ENCODE results near the gene SREBF2. TPM values are rescaled to one million over a fixed set of nuclear protein-coding genes. Genes with fewer than 3 reads are reported as not detected.

SREBF2 gene
- total and polyA plus RNA-seq, 3 experiments from 2014 or later, result 24.5 to 87.1 (median 85.1) TPM

DNA sequence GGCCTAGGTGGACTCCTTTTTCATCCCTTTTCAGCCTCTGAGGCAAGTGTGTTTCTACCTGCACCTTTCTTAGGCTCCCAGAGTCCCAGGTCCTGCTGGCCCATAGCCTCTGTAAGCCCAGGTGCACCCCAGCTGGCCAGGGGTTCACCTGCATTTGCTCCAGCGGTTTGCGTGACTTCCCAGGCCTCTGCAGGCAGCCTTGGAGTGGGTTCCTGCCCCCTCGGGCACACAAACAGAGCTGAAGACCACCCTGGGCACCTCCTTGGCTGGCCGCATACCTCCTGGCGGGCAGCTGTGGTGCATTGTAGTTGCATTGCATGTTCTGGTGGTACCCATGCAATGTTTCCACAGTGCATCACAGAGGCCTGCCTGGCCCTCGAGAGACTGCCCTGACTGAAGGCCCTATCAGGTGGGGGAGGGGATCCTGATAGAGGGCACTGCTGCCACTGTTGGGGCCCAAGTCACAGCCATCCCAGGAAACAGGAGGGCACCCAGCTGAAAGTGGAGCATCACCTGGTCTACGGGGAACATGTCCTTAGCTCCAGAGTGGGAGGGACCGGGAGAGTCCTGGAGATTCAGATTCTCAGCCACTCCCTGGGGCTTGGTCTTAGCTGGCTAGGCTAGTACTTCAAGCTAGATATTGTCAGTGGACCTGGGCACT lies 67.9 kb downstream of the SREBF2 start:
- Mint-ChIP-seq H3K9me3 (no peaks in the 10 kb centered on the region), H3K4me1 (peaks cover 0 to 3% (median 0%) of the 10 kb centered on the region in 3 donors), H3K4me3 (no peak overlapping the region), H3K36me3 (peaks cover 0 to 82% (median 11%) of the 10 kb centered on the region in 3 donors), H3K27ac (peak overlapping the region in 1 of 8 donors; percentile 82), H3K27me3 (no peaks in the 10 kb centered on the region)
- Histone ChIP-seq H3K9me3 (ENCODE audit: low read length) (no peaks in the 10 kb centered on the region), H3K36me3 (ENCODE audit: insufficient read depth, low read length) (peaks cover 29% of the 10 kb centered on the region), H3K4me1 (ENCODE audit: insufficient read depth, low read length) (no peaks in the 10 kb centered on the region), H3K27ac (ENCODE audit: low read depth, low read length) (no peak overlapping the region), H3K4me3 (ENCODE audit: low read length) (no peak overlapping the region), H3K27me3 (ENCODE audit: insufficient read depth, low read length, poor library complexity, severe bottlenecking) (no peaks in the 10 kb centered on the region)
- POLR2A ChIA-PET, result no interaction called here
- DNase-seq, result no peak
- CTCF ChIA-PET, result interaction anchor here (0.8 to 2.1 kb wide), 2 partner anchors 25 to 154 kb away, joined by 4 read pairs; no protein-coding TSS in a partner anchor

DNA sequence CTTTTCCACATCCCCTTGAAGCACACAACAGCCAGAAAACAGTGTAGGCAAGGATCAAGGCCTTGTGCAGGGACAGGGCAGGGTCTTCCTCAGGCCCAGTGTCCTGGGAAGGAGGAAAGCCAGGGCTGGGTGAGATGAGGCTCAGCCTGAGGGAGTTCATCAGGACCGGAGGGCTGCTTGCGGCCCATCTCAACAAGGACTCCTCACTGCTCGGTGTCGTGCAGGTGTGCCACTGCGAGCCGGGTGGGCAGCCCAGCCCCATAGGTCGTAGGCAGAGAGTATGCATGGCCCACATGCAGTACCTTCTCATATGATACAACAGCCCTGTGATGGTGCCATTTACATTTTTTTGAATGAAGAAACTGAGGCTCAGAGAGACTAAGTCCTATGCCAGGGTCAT lies 69.1 kb downstream of the SREBF2 start:
- Histone ChIP-seq H3K9me3 (ENCODE audit: low read length) (no peaks in the 10 kb centered on the region), H3K27me3 (ENCODE audit: insufficient read depth, low read length, poor library complexity, severe bottlenecking) (no peaks in the 10 kb centered on the region), H3K4me3 (ENCODE audit: low read length) (no peak overlapping the region), H3K4me1 (ENCODE audit: insufficient read depth, low read length) (no peaks in the 10 kb centered on the region), H3K36me3 (ENCODE audit: insufficient read depth, low read length) (peaks cover 25% of the 10 kb centered on the region), H3K27ac (ENCODE audit: low read depth, low read length) (no peak overlapping the region)
- no peaks in the 10 kb centered on the region for H3K27me3 Mint-ChIP-seq
- peak overlapping the region in 3 of 8 donors; percentile 1 to 69 (median 33) for H3K27ac Mint-ChIP-seq
- H3K9me3 Mint-ChIP-seq, result no peaks in the 10 kb centered on the region
- peaks cover 0 to 74% (median 9%) of the 10 kb centered on the region in 3 donors for H3K36me3 Mint-ChIP-seq
- DNase-seq, result no peak
- ChIA-PET CTCF (interaction anchor here (0.7 to 2.1 kb wide), 2 partner anchors 22 to 24 kb away, joined by 3 to 4 read pairs; no protein-coding TSS in a partner anchor), POLR2A (no interaction called here)
- H3K4me3 Mint-ChIP-seq, result no peak overlapping the region
- peaks cover 0 to 1% (median 0%) of the 10 kb centered on the region in 3 donors for H3K4me1 Mint-ChIP-seq

- H3K4me3 ChIP-seq (ENCODE audit: low read length), result no peak overlapping the region
- peaks cover 16% of the 10 kb centered on the region for H3K36me3 ChIP-seq (ENCODE audit: insufficient read depth, low read length)
- H3K27me3 Mint-ChIP-seq, result no peaks in the 10 kb centered on the region
- H3K27ac Mint-ChIP-seq, result peak overlapping the region in 1 of 8 donors; percentile 24
- H3K4me1 Mint-ChIP-seq, result peaks cover 6 to 7% (median 6%) of the 10 kb centered on the region in 3 donors
- H3K9me3 ChIP-seq (ENCODE audit: low read length), result no peaks in the 10 kb centered on the region
- H3K27ac ChIP-seq (ENCODE audit: low read depth, low read length), result no peak overlapping the region
- no peaks in the 10 kb centered on the region for H3K27me3 ChIP-seq (ENCODE audit: insufficient read depth, low read length, poor library complexity, severe bottlenecking)
- H3K36me3 Mint-ChIP-seq, result peaks cover 0 to 65% (median 6%) of the 10 kb centered on the region in 3 donors
- no peaks in the 10 kb centered on the region for H3K9me3 Mint-ChIP-seq
- no peak for DNase-seq
- H3K4me1 ChIP-seq (ENCODE audit: insufficient read depth, low read length), result peaks cover 3% of the 10 kb centered on the region
- no peak overlapping the region for H3K4me3 Mint-ChIP-seq
- ChIA-PET POLR2A (no interaction called here), CTCF (interaction anchor here (0.8 to 1.4 kb wide), 3 partner anchors 17 to 205 kb away, joined by 3 to 4 read pairs (median 3); no protein-coding TSS in a partner anchor)
These were observed 70.1 kb downstream of the SREBF2 start for GRCh38 chr22:41902932-41903421.

DNA sequence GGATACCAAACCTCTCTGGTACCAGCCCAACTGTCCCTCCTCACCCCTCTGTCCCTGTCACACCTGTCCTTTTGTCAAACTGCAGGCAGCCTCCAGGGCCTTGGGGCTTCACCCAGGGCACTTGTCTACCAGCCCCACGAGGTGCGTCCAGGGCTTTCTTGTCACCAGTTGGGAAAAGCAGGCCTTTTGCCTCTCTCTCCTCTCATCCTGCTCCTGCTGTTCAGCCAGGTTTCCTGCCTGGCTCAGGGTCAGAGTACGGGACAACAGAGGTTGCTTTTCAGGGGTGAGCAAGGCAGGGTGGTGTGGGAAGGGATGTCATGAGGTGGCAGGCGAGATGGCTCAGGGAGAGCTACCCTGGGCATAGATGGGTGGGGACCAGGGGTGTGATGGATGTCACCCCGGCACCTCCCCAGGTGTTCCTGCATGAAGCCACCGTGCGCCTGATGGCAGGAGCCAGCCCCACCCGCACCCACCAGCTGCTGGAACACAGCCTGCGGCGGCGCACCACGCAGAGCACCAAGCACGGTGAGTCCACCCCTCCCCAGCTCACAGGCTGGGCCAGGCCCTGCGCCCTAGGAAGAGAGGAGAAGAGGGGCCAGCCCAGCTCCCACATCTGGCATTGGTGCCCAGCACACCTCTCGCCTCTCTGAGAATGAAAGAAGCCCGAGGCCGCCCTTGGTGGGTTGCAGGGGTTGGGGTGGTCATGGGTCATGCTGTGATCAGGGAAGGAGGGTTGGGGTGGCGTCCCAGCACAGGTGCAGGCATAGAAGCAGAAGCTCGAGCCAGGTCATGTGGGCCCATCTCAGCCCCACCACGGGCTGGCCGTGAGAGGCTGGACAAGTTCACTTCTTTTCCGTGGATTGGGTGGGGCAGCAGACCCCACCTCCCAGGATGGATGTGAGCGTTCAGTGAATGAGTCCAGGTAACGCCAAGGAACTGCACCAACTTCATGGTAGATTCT lies 71.8 kb downstream of the SREBF2 start:
- Histone ChIP-seq H3K4me3 (ENCODE audit: low read length) (no peak overlapping the region), H3K9me3 (ENCODE audit: low read length) (no peaks in the 10 kb centered on the region), H3K4me1 (ENCODE audit: insufficient read depth, low read length) (peaks cover 20% of the 10 kb centered on the region), H3K27me3 (ENCODE audit: insufficient read depth, low read length, poor library complexity, severe bottlenecking) (peaks cover 6% of the 10 kb centered on the region), H3K36me3 (ENCODE audit: insufficient read depth, low read length) (peaks cover 5% of the 10 kb centered on the region), H3K27ac (ENCODE audit: low read depth, low read length) (no peak overlapping the region)
- Mint-ChIP-seq H3K27ac (no peak overlapping the region), H3K4me1 (peaks cover 19 to 22% (median 20%) of the 10 kb centered on the region in 3 donors), H3K27me3 (peaks cover 0 to 5% of the 10 kb centered on the region in 2 donors), H3K36me3 (peaks cover 0 to 48% (median 3%) of the 10 kb centered on the region in 3 donors), H3K4me3 (no peak overlapping the region), H3K9me3 (no peaks in the 10 kb centered on the region)
- ChIA-PET POLR2A (no interaction called here), CTCF (interaction anchor here (0.9 kb wide), 1 partner anchor 36 kb away, joined by 4 read pairs; no protein-coding TSS in a partner anchor)
- DNase-seq, result no peak

DNA sequence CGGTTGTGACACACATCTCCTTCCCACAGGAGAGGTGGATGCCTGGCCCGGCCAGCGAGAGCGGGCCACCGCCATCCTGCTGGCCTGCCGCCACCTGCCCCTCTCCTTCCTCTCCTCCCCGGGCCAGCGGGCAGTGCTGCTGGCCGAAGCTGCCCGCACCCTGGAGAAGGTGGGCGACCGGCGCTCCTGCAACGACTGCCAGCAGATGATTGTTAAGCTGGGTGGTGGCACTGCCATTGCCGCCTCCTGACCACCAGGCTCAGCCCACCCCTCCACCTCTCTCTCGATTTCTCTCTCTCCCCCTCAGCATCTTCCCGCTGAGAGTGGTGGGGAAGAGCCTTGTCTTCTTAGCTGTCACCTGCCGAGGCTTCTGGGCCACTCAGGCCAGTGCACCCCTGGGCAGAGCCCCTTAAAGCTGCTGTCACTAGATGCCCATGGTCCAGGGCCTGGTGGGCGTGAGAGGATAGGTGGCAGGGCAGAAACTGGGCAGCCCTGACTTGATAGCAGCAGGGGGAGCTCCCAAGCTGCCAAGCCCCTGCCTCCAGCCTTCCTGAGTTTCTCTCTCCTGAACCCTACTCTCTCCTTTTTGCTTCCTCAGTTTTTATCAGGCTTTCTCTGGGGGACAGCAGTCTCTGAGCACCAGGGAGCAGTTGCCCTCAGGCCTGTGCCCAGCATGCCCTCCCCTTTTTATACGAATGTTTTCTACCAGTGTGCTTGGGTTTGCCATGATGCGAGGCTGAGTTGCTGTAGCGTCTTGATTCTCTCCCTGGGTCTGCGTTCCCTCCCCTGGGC lies 72.7 kb downstream of the SREBF2 start:
- H3K9me3 Mint-ChIP-seq, result no peaks in the 10 kb centered on the region
- H3K4me1 Mint-ChIP-seq, result peaks cover 19 to 22% (median 20%) of the 10 kb centered on the region in 3 donors
- Histone ChIP-seq H3K9me3 (ENCODE audit: low read length) (no peaks in the 10 kb centered on the region), H3K4me3 (ENCODE audit: low read length) (no peak overlapping the region), H3K4me1 (ENCODE audit: insufficient read depth, low read length) (peaks cover 21% of the 10 kb centered on the region), H3K27ac (ENCODE audit: low read depth, low read length) (no peak overlapping the region), H3K27me3 (ENCODE audit: insufficient read depth, low read length, poor library complexity, severe bottlenecking) (peaks cover 6% of the 10 kb centered on the region), H3K36me3 (ENCODE audit: insufficient read depth, low read length) (no peaks in the 10 kb centered on the region)
- H3K27me3 Mint-ChIP-seq, result peaks cover 0 to 5% of the 10 kb centered on the region in 2 donors
- DNase-seq, result no peak
- H3K36me3 Mint-ChIP-seq, result peaks cover 0 to 41% (median 0%) of the 10 kb centered on the region in 3 donors
- peak overlapping the region in 2 of 8 donors; percentile 57 to 63 for H3K27ac Mint-ChIP-seq
- ChIA-PET POLR2A (no interaction called here), CTCF (no interaction called here)
- H3K4me3 Mint-ChIP-seq, result no peak overlapping the region

GRCh38 chr22:41906822-41907221 lies 73.9 kb downstream of the SREBF2 start:
- no peaks in the 10 kb centered on the region for H3K9me3 Mint-ChIP-seq
- H3K4me1 ChIP-seq (ENCODE audit: insufficient read depth, low read length), result peaks cover 29% of the 10 kb centered on the region
- H3K36me3 ChIP-seq (ENCODE audit: insufficient read depth, low read length), result no peaks in the 10 kb centered on the region
- H3K27me3 ChIP-seq (ENCODE audit: insufficient read depth, low read length, poor library complexity, severe bottlenecking), result peaks cover 17% of the 10 kb centered on the region
- no peak overlapping the region for H3K4me3 ChIP-seq (ENCODE audit: low read length)
- H3K4me1 Mint-ChIP-seq, result peaks cover 21 to 28% (median 27%) of the 10 kb centered on the region in 3 donors
- peak overlapping the region in 2 of 8 donors; percentile 23 to 51 for H3K27ac Mint-ChIP-seq
- no peak for DNase-seq
- H3K9me3 ChIP-seq (ENCODE audit: low read length), result no peaks in the 10 kb centered on the region
- POLR2A ChIA-PET, result interaction anchor here (1.7 to 2.1 kb wide), 2 partner anchors 13 to 19 kb away, joined by 5 to 8 read pairs; partner anchors contain the start of gene TNFRSF13C
- peaks cover 0 to 34% (median 0%) of the 10 kb centered on the region in 3 donors for H3K36me3 Mint-ChIP-seq
- no peak overlapping the region for H3K4me3 Mint-ChIP-seq
- H3K27me3 Mint-ChIP-seq, result peaks cover 7 to 9% of the 10 kb centered on the region in 2 donors
- CTCF ChIA-PET, result interaction anchor here (0.7 to 3.8 kb wide), 4 partner anchors 13 to 41 kb away, joined by 3 to 18 read pairs (median 4); partner anchors contain the start of gene TNFRSF13C
- H3K27ac ChIP-seq (ENCODE audit: low read depth, low read length), result no peak overlapping the region
